HFFc6 (cell line): ENCODE data around the gene RGSL1. TPM values are rescaled to one million over a fixed set of nuclear protein-coding genes. Genes with fewer than 3 reads are reported as not detected.

Experiments
- DNase-seq: peaks from one replicate; pipeline ENCODE4 v3.0.0-alpha.2; 2018
- H3K27ac Mint-ChIP-seq: 2 replicates; pipeline ENCODE4 v1.8.0; 2020; ENCODE audit warnings: mild to moderate bottlenecking, mixed read lengths
- H3K27me3 Mint-ChIP-seq: 2 replicates; pipeline ENCODE4 v1.8.0; 2021; ENCODE audit warnings: mild to moderate bottlenecking, moderate library complexity, mixed read lengths; ENCODE audit not compliant: insufficient read depth
- H3K36me3 Mint-ChIP-seq: 2 replicates; pipeline ENCODE4 v1.8.0; 2021; ENCODE audit warnings: low read depth, mixed read lengths
- H3K4me1 Mint-ChIP-seq: 2 replicates; pipeline ENCODE4 v1.8.0; 2020; ENCODE audit warnings: low read depth, mixed read lengths
- H3K4me3 Mint-ChIP-seq: 2 replicates; pipeline ENCODE4 v1.8.0; 2020; ENCODE audit warnings: mild to moderate bottlenecking, moderate library complexity, mixed read lengths
- H3K9me3 Mint-ChIP-seq: 2 replicates; pipeline ENCODE4 v1.8.0; 2020; ENCODE audit warnings: mild to moderate bottlenecking, mixed read lengths
- CTCF ChIP-seq: fragments of 200-600 bp; sonication (generic); IDR thresholded peaks from 2 replicates; pipeline ENCODE4 v1.5.0; 2021; ENCODE audit warnings: antibody characterized with exemption, mild to moderate bottlenecking
- total RNA-seq, 6 experiments: library from RNA; stranded (reverse); fragmentation: NEBNext Ultra II Directional; extraction: Animal tissue kit (Norgen Biotek cat#: 25700); gene quantifications; 2 replicates in 1 of 6; 3 replicates in 5 of 6; pipeline ENCODE4 v1.2.3, GENCODE V29; 2021

The RGSL1 gene
- total RNA-seq, 6 experiments from 2014 or later = not detected

- no peak for TF ChIP-seq CTCF
- no peak for DNase-seq
- peaks cover 12% of the 10 kb centered on the region for H3K27me3 Mint-ChIP-seq
- H3K9me3 Mint-ChIP-seq = no peaks in the 10 kb centered on the region
- H3K36me3 Mint-ChIP-seq = no peaks in the 10 kb centered on the region
- no peaks in the 10 kb centered on the region for H3K4me1 Mint-ChIP-seq
- no peak overlapping the region for H3K27ac Mint-ChIP-seq
- no peak overlapping the region for H3K4me3 Mint-ChIP-seq
Observed at GRCh38 chr1:182433580-182433979, 16.4 kb upstream of the RGSL1 start.

GRCh38 chr1:182438326-182438725, 11.6 kb upstream of the RGSL1 start:
- H3K9me3 Mint-ChIP-seq = no peaks in the 10 kb centered on the region

GRCh38 chr1:182441719-182442118, 8.2 kb upstream of the RGSL1 start:
- H3K4me3 Mint-ChIP-seq = no peak overlapping the region
- no peak for DNase-seq
- TF ChIP-seq CTCF = no peak
- peaks cover 3% of the 10 kb centered on the region for H3K27me3 Mint-ChIP-seq
- no peaks in the 10 kb centered on the region for H3K4me1 Mint-ChIP-seq
- H3K27ac Mint-ChIP-seq = no peak overlapping the region
- H3K36me3 Mint-ChIP-seq = no peaks in the 10 kb centered on the region
- no peaks in the 10 kb centered on the region for H3K9me3 Mint-ChIP-seq

More at GRCh38 chr1:182438326-182438725, 11.6 kb upstream of the RGSL1 start:
- no peaks in the 10 kb centered on the region for H3K36me3 Mint-ChIP-seq
- H3K4me1 Mint-ChIP-seq = no peaks in the 10 kb centered on the region
- H3K27ac Mint-ChIP-seq = no peak overlapping the region
- TF ChIP-seq CTCF = no peak
- H3K27me3 Mint-ChIP-seq = peaks cover 6% of the 10 kb centered on the region
- H3K4me3 Mint-ChIP-seq = no peak overlapping the region
- no peak for DNase-seq

GRCh38 chr1:182442333-182442732, 7.6 kb upstream of the RGSL1 start:
- TF ChIP-seq CTCF = no peak
- Mint-ChIP-seq H3K27ac (no peak overlapping the region), H3K27me3 (peaks cover 2% of the 10 kb centered on the region), H3K4me3 (no peak overlapping the region), H3K36me3 (no peaks in the 10 kb centered on the region), H3K4me1 (no peaks in the 10 kb centered on the region), H3K9me3 (no peaks in the 10 kb centered on the region)
- DNase-seq = no peak

GRCh38 chr1:182444497-182444896, 5.4 kb upstream of the RGSL1 start:
- Mint-ChIP-seq H3K27me3 (peaks cover 2% of the 10 kb centered on the region), H3K36me3 (no peaks in the 10 kb centered on the region), H3K4me1 (no peaks in the 10 kb centered on the region), H3K27ac (no peak overlapping the region), H3K4me3 (no peak overlapping the region), H3K9me3 (no peaks in the 10 kb centered on the region)
- peak; percentile 17; the same call in 1 of the 2 replicates for TF ChIP-seq CTCF
- no peak for DNase-seq
